Loucy (cell line): ENCODE measurements around the gene ADD1.

ENCODE experiments used
- EZH2phosphoT487 ChIP-seq: fragments of 200-600 bp; IDR thresholded peaks from 2 replicates; pipeline ENCODE4 v1.6.1; 2018; ENCODE audit warnings: antibody characterized with exemption, mild to moderate bottlenecking, moderate library complexity, borderline replicate concordance
- TF ChIP-seq, protein P1 (sequence below): fragments of 200-600 bp; sonication (generic); conservative IDR thresholded peaks from 2 replicates; pipeline ENCODE4 v1.5.1; 2014; ENCODE audit warnings: mild to moderate bottlenecking, antibody characterized with exemption, low read length

DNA sequence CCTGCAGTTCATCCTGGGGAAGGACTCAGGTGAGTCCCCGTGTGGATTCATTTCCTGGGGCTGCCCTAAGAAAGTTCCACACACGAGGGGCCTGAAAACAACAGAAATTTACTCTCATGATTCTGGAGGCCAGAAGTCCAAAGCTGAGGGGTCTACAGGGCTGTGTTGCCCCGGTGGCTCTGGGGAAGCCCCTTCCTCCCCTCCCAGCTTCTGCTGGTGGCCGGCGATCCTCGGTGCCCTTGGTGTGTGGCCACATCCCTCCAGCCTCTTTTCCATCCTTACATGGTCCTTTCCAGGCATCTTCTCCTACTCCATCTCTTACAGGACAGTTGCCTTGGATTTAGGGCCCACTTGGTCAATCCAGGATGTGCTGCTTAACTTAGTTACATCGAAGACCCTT lies 35.6 kb upstream of the ADD1 start:
- TF ChIP-seq, protein P1, sequence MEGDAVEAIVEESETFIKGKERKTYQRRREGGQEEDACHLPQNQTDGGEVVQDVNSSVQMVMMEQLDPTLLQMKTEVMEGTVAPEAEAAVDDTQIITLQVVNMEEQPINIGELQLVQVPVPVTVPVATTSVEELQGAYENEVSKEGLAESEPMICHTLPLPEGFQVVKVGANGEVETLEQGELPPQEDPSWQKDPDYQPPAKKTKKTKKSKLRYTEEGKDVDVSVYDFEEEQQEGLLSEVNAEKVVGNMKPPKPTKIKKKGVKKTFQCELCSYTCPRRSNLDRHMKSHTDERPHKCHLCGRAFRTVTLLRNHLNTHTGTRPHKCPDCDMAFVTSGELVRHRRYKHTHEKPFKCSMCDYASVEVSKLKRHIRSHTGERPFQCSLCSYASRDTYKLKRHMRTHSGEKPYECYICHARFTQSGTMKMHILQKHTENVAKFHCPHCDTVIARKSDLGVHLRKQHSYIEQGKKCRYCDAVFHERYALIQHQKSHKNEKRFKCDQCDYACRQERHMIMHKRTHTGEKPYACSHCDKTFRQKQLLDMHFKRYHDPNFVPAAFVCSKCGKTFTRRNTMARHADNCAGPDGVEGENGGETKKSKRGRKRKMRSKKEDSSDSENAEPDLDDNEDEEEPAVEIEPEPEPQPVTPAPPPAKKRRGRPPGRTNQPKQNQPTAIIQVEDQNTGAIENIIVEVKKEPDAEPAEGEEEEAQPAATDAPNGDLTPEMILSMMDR: no peak
- TF ChIP-seq EZH2phosphoT487: no peak
